Measurements from ENCODE around the gene PLCL2.

PLCL2 gene

GRCh38 chr3:16899919-16900318 is 15.2 kb downstream of the PLCL2 start:
- Histone ChIP-seq H3K4me3 (ENCODE audit: insufficient read depth, low read length, poor library complexity, severe bottlenecking) (no peak overlapping the region), H3K9me3 (ENCODE audit: insufficient read depth, low read length) (no peaks in the 10 kb centered on the region), H3K27me3 (ENCODE audit: low read length) (no peaks in the 10 kb centered on the region), H3F3A (ENCODE audit: insufficient read depth) (no peaks in the 10 kb centered on the region), H3K4me2 (ENCODE audit: low read depth, low read length, poor library complexity, severe bottlenecking) (no peak overlapping the region), H3K9ac (ENCODE audit: low read length) (no peak overlapping the region), H3K9me2 (replicated peaks; ENCODE audit: insufficient read depth, low read length) (no peaks in the 10 kb centered on the region), H3K27ac (ENCODE audit: low read depth, low read length) (no peak overlapping the region), H3K79me2 (ENCODE audit: insufficient read depth, low read length) (no peaks in the 10 kb centered on the region; the same call in 1 of the 2 replicates), H3K36me3 (ENCODE audit: low read length) (no peaks in the 10 kb centered on the region), H4K20me1 (ENCODE audit: low read depth, low read length) (peaks cover 14% of the 10 kb centered on the region; the same call in 1 of the 2 replicates), H2AFZ (ENCODE audit: low read depth, low read length, severe bottlenecking) (no peak overlapping the region)
- TF ChIP-seq, protein P1, sequence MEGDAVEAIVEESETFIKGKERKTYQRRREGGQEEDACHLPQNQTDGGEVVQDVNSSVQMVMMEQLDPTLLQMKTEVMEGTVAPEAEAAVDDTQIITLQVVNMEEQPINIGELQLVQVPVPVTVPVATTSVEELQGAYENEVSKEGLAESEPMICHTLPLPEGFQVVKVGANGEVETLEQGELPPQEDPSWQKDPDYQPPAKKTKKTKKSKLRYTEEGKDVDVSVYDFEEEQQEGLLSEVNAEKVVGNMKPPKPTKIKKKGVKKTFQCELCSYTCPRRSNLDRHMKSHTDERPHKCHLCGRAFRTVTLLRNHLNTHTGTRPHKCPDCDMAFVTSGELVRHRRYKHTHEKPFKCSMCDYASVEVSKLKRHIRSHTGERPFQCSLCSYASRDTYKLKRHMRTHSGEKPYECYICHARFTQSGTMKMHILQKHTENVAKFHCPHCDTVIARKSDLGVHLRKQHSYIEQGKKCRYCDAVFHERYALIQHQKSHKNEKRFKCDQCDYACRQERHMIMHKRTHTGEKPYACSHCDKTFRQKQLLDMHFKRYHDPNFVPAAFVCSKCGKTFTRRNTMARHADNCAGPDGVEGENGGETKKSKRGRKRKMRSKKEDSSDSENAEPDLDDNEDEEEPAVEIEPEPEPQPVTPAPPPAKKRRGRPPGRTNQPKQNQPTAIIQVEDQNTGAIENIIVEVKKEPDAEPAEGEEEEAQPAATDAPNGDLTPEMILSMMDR (IDR thresholded peaks at IDR 0.05; ENCODE audit: insufficient read depth, low read length, poor library complexity, severe bottlenecking) = no peak

DNA sequence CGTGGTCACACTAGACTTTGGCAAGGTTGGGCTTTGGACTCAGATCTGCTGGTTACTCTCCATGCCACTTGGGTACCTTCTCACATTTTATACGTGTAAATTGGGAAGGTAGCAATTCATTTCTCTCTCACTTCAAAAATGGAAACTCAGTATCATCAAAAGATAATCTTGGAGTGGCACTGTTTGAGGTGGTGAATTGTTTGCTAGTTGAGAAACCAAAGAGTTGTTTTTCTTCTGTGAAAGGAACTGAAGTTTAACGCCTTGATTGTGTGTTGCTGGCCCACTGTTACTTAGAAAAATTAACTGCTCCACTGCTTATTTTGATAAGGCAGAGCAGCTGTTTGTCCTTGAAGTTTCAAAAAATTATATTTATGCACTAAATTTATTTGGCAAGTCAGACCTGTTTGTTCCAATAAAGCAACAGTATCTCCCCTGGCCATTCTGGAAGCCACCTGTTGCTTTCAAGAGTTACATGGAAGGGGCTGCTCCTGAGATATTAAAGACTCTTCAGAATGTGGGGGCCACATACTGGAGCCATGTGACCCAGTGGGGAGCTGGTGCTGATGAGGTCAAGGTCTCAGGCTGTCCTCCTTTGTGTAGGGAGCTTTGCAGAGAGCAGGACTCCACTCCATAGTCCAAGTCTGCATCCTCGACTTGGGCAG is 16.2 kb downstream of the PLCL2 start:
- no peak overlapping the region for H3K27ac ChIP-seq (ENCODE audit: low read depth, low read length)
- H3K4me3 ChIP-seq (ENCODE audit: insufficient read depth, low read length, poor library complexity, severe bottlenecking) = no peak overlapping the region
- no peak overlapping the region for H3K4me2 ChIP-seq (ENCODE audit: low read depth, low read length, poor library complexity, severe bottlenecking)
- no peak overlapping the region for H2AFZ ChIP-seq (ENCODE audit: low read depth, low read length, severe bottlenecking)
- no peaks in the 10 kb centered on the region for H3K36me3 ChIP-seq (ENCODE audit: low read length)
- no peak overlapping the region for H3K9ac ChIP-seq (ENCODE audit: low read length)
- H3K9me3 ChIP-seq (ENCODE audit: insufficient read depth, low read length) = no peaks in the 10 kb centered on the region
- TF ChIP-seq EZH2phosphoT487 (conservative IDR thresholded peaks at IDR 0.05; ENCODE audit: low read length) = no peak
- TF ChIP-seq, protein P1 (IDR thresholded peaks at IDR 0.05; ENCODE audit: insufficient read depth, low read length, poor library complexity, severe bottlenecking) = no peak
- no peaks in the 10 kb centered on the region for H3K9me2 ChIP-seq (replicated peaks; ENCODE audit: insufficient read depth, low read length)
- H3K79me2 ChIP-seq (ENCODE audit: insufficient read depth, low read length) = no peaks in the 10 kb centered on the region; the same call in 1 of the 2 replicates
- no peaks in the 10 kb centered on the region for H3K27me3 ChIP-seq (ENCODE audit: low read length)
- no peaks in the 10 kb centered on the region for H3F3A ChIP-seq (ENCODE audit: insufficient read depth)
- peaks cover 11% of the 10 kb centered on the region; the same call in 1 of the 2 replicates for H4K20me1 ChIP-seq (ENCODE audit: low read depth, low read length)

- Histone ChIP-seq H3K79me2 (ENCODE audit: insufficient read depth, low read length) (no peaks in the 10 kb centered on the region), H3K9me3 (ENCODE audit: insufficient read depth, low read length) (no peaks in the 10 kb centered on the region), H3K4me3 (ENCODE audit: insufficient read depth, low read length, poor library complexity, severe bottlenecking) (no peak overlapping the region), H3K9ac (ENCODE audit: low read length) (no peak overlapping the region), H4K20me1 (ENCODE audit: low read depth, low read length) (peaks cover 11% of the 10 kb centered on the region; the same call in 1 of the 2 replicates), H2AFZ (ENCODE audit: low read depth, low read length, severe bottlenecking) (no peak overlapping the region), H3F3A (ENCODE audit: insufficient read depth) (no peaks in the 10 kb centered on the region), H3K27ac (ENCODE audit: low read depth, low read length) (no peak overlapping the region), H3K27me3 (ENCODE audit: low read length) (no peaks in the 10 kb centered on the region), H3K36me3 (ENCODE audit: low read length) (no peaks in the 10 kb centered on the region), H3K4me2 (ENCODE audit: low read depth, low read length, poor library complexity, severe bottlenecking) (no peak overlapping the region), H3K9me2 (replicated peaks; ENCODE audit: insufficient read depth, low read length) (no peaks in the 10 kb centered on the region)
- no peak for TF ChIP-seq EZH2phosphoT487 (conservative IDR thresholded peaks at IDR 0.05; ENCODE audit: low read length)
- TF ChIP-seq, protein P1 (IDR thresholded peaks at IDR 0.05; ENCODE audit: insufficient read depth, low read length, poor library complexity, severe bottlenecking) = no peak
These were observed 20.0 kb downstream of the PLCL2 start for GRCh38 chr3:16904423-16905417.

Measured in SU-DHL-6 (cell line).